PC-3 (cell line): Measurements from ENCODE around the gene GOLGA6L7.

Source experiments
- EZH2 ChIP-seq: fragments of 300-600 bp; sonication (generic); IDR thresholded peaks from one replicate; pipeline ENCODE4 v1.6.1; 2017; ENCODE audit warnings: antibody characterized with exemption, mild to moderate bottlenecking, low read length; ENCODE audit not compliant: unreplicated experiment
- EZH2phosphoT487 ChIP-seq: fragments of 300-600 bp; sonication (generic); IDR thresholded peaks from 2 replicates; pipeline ENCODE4 v1.6.1; 2018; ENCODE audit warnings: mild to moderate bottlenecking, antibody characterized with exemption, low read length, borderline replicate concordance
- TF ChIP-seq, protein P1 (sequence below): fragments of 300-600 bp; sonication (generic); conservative IDR thresholded peaks from 2 replicates; pipeline ENCODE4 v1.5.1; 2017; ENCODE audit warnings: antibody characterized with exemption, low read depth, mild to moderate bottlenecking, low read length

DNA sequence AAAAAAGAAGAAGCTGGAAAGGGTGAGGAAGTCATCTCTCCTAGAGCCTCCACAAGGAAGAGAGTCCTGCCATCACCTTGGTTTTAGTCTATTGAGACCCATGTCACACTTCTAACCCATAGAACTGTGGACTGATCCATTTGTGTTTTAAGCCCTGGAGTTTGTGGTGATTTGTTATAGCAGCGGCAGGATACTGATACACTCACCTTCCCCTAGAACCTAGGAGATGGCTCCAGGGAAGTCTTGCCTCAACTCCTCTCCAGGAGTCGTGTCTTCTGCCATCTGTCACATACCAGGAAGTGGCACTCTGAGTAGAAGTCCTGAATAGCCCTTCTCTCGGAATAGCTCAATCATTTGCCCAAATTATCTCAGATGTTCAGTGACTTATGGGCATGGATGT lies 22.7 kb upstream of the GOLGA6L7 start:
- TF ChIP-seq, protein P1, sequence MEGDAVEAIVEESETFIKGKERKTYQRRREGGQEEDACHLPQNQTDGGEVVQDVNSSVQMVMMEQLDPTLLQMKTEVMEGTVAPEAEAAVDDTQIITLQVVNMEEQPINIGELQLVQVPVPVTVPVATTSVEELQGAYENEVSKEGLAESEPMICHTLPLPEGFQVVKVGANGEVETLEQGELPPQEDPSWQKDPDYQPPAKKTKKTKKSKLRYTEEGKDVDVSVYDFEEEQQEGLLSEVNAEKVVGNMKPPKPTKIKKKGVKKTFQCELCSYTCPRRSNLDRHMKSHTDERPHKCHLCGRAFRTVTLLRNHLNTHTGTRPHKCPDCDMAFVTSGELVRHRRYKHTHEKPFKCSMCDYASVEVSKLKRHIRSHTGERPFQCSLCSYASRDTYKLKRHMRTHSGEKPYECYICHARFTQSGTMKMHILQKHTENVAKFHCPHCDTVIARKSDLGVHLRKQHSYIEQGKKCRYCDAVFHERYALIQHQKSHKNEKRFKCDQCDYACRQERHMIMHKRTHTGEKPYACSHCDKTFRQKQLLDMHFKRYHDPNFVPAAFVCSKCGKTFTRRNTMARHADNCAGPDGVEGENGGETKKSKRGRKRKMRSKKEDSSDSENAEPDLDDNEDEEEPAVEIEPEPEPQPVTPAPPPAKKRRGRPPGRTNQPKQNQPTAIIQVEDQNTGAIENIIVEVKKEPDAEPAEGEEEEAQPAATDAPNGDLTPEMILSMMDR: no peak
- TF ChIP-seq EZH2: no peak
- no peak for TF ChIP-seq EZH2phosphoT487
